Naive thymus-derived CD4-positive, alpha-beta T cell (primary cell): Measurements from ENCODE around the gene CLRN1. TPM values are rescaled to one million over a fixed set of nuclear protein-coding genes. Genes with fewer than 3 reads are reported as not detected.

Experiments
- ATAC-seq: fragments of 150-1000 bp; cut with Tn5 transposase; 2 replicates; pipeline ENCODE4 v1.10.0; 2021; ENCODE audit warnings: mild to moderate bottlenecking, moderate library complexity
- CTCF ChIA-PET: fragments of 350-600 bp; sonication (Branson Sonifier 250); formaldehyde crosslinking; loops from one replicate; lab custom pipeline; 2021; ENCODE audit warnings: antibody characterized with exemption; lab: Charles Lee
- POLR2A ChIA-PET: fragments of 350-600 bp; sonication (Branson Sonifier 250); formaldehyde crosslinking; loops from one replicate; lab custom pipeline; 2021; ENCODE audit warnings: antibody characterized with exemption, inconsistent platforms; lab: Charles Lee
- DNase-seq, 9 donors: peaks; one replicate each; pipeline versions ENCODE4 v3.0.0 to v3.0.0-alpha.2; 2020 to 2022; ENCODE audit warnings: mixed read lengths in 1 of 9
- H3K27ac ChIP-seq: one replicate; pipeline ENCODE4 v1.7.0; 2013; ENCODE audit warnings: mild to moderate bottlenecking, low read depth, low read length, moderate library complexity
- H3K27me3 ChIP-seq, 2 donors: one replicate each; pipeline ENCODE4 v1.7.0; 2013; ENCODE audit warnings: low read length in 2 of 2, mild to moderate bottlenecking in 2 of 2, moderate library complexity in 2 of 2; ENCODE audit not compliant: control insufficient read depth in 2 of 2, insufficient read depth in 2 of 2
- H3K36me3 ChIP-seq, 3 experiments: 1 replicate in 2 of 3; 2 replicates in 1 of 3; pipeline ENCODE4 v1.7.0; 2013; ENCODE audit warnings: low read length in 3 of 3, mild to moderate bottlenecking in 3 of 3, moderate library complexity in 1 of 3; ENCODE audit not compliant: insufficient read depth in 3 of 3, control insufficient read depth in 2 of 3
- H3K4me1 ChIP-seq, 2 donors: one replicate each; pipeline ENCODE4 v1.7.0; 2013; ENCODE audit warnings: low read length in 2 of 2, mild to moderate bottlenecking in 2 of 2, moderate library complexity in 1 of 2; ENCODE audit not compliant: control insufficient read depth in 2 of 2, insufficient read depth in 2 of 2
- H3K4me3 ChIP-seq: 2 replicates; pipeline ENCODE4 v1.7.0; 2013; ENCODE audit warnings: mild to moderate bottlenecking, low read length
- H3K9me3 ChIP-seq, 3 experiments: 1 replicate in 2 of 3; 2 replicates in 1 of 3; pipeline ENCODE4 v1.7.0; 2013; ENCODE audit warnings: low read length in 3 of 3; ENCODE audit not compliant: control insufficient read depth in 2 of 3
- H3K27ac Mint-ChIP-seq, 9 donors: one replicate each; pipeline ENCODE4 v1.8.0; 2020 to 2022; ENCODE audit warnings: mixed read lengths in 9 of 9, mild to moderate bottlenecking in 8 of 9, moderate library complexity in 5 of 9, inconsistent platforms in 2 of 9
- H3K27me3 Mint-ChIP-seq, 5 donors: one replicate each; pipeline ENCODE4 v1.8.0; 2021 to 2022; ENCODE audit warnings: mixed read lengths in 5 of 5, mild to moderate bottlenecking in 1 of 5
- H3K36me3 Mint-ChIP-seq, 5 donors: one replicate each; pipeline ENCODE4 v1.8.0; 2020 to 2022; ENCODE audit warnings: mixed read lengths in 5 of 5, mild to moderate bottlenecking in 3 of 5, inconsistent platforms in 1 of 5
- H3K4me1 Mint-ChIP-seq, 7 donors: one replicate each; pipeline ENCODE4 v1.8.0; 2020 to 2022; ENCODE audit warnings: mixed read lengths in 7 of 7, mild to moderate bottlenecking in 3 of 7, inconsistent platforms in 1 of 7
- H3K4me3 Mint-ChIP-seq, 10 donors: one replicate each; pipeline ENCODE4 v1.8.0; 2020 to 2022; ENCODE audit warnings: mild to moderate bottlenecking in 10 of 10, mixed read lengths in 10 of 10, moderate library complexity in 6 of 10, inconsistent platforms in 2 of 10
- H3K9me3 Mint-ChIP-seq, 11 donors: one replicate each; pipeline ENCODE4 v1.8.0; 2020 to 2022; ENCODE audit warnings: mixed read lengths in 11 of 11, mild to moderate bottlenecking in 4 of 11, inconsistent platforms in 1 of 11, moderate library complexity in 1 of 11
- intact Hi-C, 2 donors: fragments of 100-400 bp; cut with micrococcal nuclease; formaldehyde crosslinking; loops; one replicate each; pipeline ENCODE4 v1.15.1; 2023
- polyA plus RNA-seq, 2 donors: library from polyadenylated mRNA; unstranded; fragments of 300-500 nt; fragmentation: Illumina TruSeq; gene quantifications; one replicate each; pipeline ENCODE4 v1.2.3, GENCODE V29; 2021
- total RNA-seq, 6 experiments: library from RNA in 5 of 6; stranded (reverse) in 5 of 6; gene quantifications; 1 replicate in 5 of 6; 2 replicates in 1 of 6; pipeline ENCODE4 v1.2.3 and lab custom pipeline; 2021 to 2026

Gene CLRN1
- total and polyA plus RNA-seq, 7 experiments from 2014 or later: not detected

GRCh38 chr3:150951923-150952322 is 20.6 kb downstream of the CLRN1 start:
- no peak overlapping the region for H3K27ac Mint-ChIP-seq
- H3K36me3 Mint-ChIP-seq: no peaks in the 10 kb centered on the region
- peaks cover 0 to 8% (median 0%) of the 10 kb centered on the region in 11 donors for H3K9me3 Mint-ChIP-seq
- CTCF ChIA-PET: no interaction called here
- DNase-seq (no peak), ATAC-seq (no peak)
- Histone ChIP-seq H3K27me3 (no peaks in the 10 kb centered on the region), H3K4me1 (no peaks in the 10 kb centered on the region), H3K36me3 (no peaks in the 10 kb centered on the region), H3K4me3 (no peak overlapping the region), H3K27ac (no peak overlapping the region), H3K9me3 (no peaks in the 10 kb centered on the region)
- H3K4me3 Mint-ChIP-seq: no peak overlapping the region
- no peaks in the 10 kb centered on the region for H3K4me1 Mint-ChIP-seq
- POLR2A ChIA-PET: no interaction called here
- intact Hi-C loops: no loop called here
- H3K27me3 Mint-ChIP-seq: peaks cover 11 to 30% (median 18%) of the 10 kb centered on the region in 5 donors

DNA sequence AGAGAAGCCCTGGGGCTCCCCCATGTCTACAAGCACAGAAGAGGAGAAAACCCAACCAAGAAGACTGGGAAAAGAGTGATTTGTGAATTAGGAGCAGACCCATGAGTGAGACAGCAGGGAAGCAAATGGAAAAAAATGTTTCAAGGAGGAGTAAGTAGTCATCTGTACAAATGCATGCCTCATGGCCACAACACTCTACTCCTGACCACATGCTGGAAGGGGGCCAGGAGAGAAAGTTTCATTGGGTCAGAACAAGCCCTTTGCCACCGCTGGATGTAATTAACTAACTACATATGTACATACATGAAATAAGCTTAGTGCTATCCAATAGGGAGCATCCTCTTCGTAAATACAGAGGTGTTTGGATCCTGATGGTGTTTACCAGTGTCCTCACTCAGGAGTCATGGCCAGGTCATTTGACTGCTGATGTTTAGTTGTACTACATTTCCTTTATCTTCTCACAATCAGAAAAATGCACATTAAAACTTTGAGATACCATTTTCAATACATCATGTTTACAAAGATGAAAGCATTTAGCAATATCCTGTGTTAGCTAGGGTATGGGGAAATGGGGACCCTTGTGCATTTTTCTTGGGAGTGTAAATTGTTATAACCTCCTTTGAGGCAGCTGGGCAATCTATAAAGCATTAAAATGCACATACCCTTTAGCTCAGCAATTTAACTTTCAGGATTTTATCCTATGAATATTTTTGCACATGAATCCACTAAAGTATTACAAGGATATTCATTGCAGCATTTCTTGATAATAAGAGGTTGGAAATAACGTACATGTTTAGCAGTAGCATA is 27.1 kb downstream of the CLRN1 start:
- no peak overlapping the region for H3K4me3 ChIP-seq
- intact Hi-C loops: no loop called here
- peaks cover 0 to 4% (median 0%) of the 10 kb centered on the region in 5 donors for H3K36me3 Mint-ChIP-seq
- ATAC-seq (no peak), DNase-seq (no peak)
- H3K4me3 Mint-ChIP-seq: no peak overlapping the region
- POLR2A ChIA-PET: no interaction called here
- H3K36me3 ChIP-seq: no peaks in the 10 kb centered on the region
- CTCF ChIA-PET: no interaction called here
- H3K9me3 ChIP-seq: no peaks in the 10 kb centered on the region
- H3K27me3 ChIP-seq: no peaks in the 10 kb centered on the region
- no peaks in the 10 kb centered on the region for H3K4me1 Mint-ChIP-seq
- no peaks in the 10 kb centered on the region for H3K4me1 ChIP-seq
- no peak overlapping the region for H3K27ac ChIP-seq
- H3K27me3 Mint-ChIP-seq: peaks cover 22 to 47% (median 31%) of the 10 kb centered on the region in 5 donors
- H3K27ac Mint-ChIP-seq: no peak overlapping the region
- H3K9me3 Mint-ChIP-seq: peaks cover 0 to 9% (median 0%) of the 10 kb centered on the region in 11 donors

GRCh38 chr3:150942221-150942620 is 30.3 kb downstream of the CLRN1 start:
- ATAC-seq: no peak
- H3K4me3 ChIP-seq: no peak overlapping the region
- H3K4me1 ChIP-seq: no peaks in the 10 kb centered on the region
- H3K27me3 ChIP-seq: no peaks in the 10 kb centered on the region
- intact Hi-C loops: no loop called here
- H3K27ac ChIP-seq: no peak overlapping the region
- DNase-seq: no peak
- H3K36me3 Mint-ChIP-seq: peaks cover 0 to 4% (median 0%) of the 10 kb centered on the region in 5 donors
- H3K36me3 ChIP-seq: no peaks in the 10 kb centered on the region
- no peaks in the 10 kb centered on the region for H3K9me3 ChIP-seq
- no peak overlapping the region for H3K4me3 Mint-ChIP-seq
- ChIA-PET CTCF (no interaction called here), POLR2A (no interaction called here)
- H3K27ac Mint-ChIP-seq: no peak overlapping the region
- H3K27me3 Mint-ChIP-seq: peaks cover 19 to 45% (median 40%) of the 10 kb centered on the region in 5 donors
- no peaks in the 10 kb centered on the region for H3K4me1 Mint-ChIP-seq
- peaks cover 0 to 8% (median 0%) of the 10 kb centered on the region in 11 donors for H3K9me3 Mint-ChIP-seq

GRCh38 chr3:150936693-150937092 is 35.8 kb downstream of the CLRN1 start:
- no peak for ATAC-seq
- H3K27me3 ChIP-seq: no peaks in the 10 kb centered on the region
- H3K27me3 Mint-ChIP-seq: peaks cover 25 to 42% (median 36%) of the 10 kb centered on the region in 5 donors
- DNase-seq: no peak
- ChIA-PET CTCF (interaction anchor here (0.6 kb wide), 1 partner anchor 233 kb away, joined by 4 read pairs; no protein-coding TSS in a partner anchor), POLR2A (no interaction called here)
- intact Hi-C loops: no loop called here
- no peak overlapping the region for H3K27ac Mint-ChIP-seq
- no peak overlapping the region for H3K27ac ChIP-seq
- no peak overlapping the region for H3K4me3 Mint-ChIP-seq
- H3K4me1 ChIP-seq: no peaks in the 10 kb centered on the region
- no peaks in the 10 kb centered on the region for H3K36me3 ChIP-seq
- H3K4me3 ChIP-seq: no peak overlapping the region
- H3K4me1 Mint-ChIP-seq: peaks cover 0 to 2% (median 0%) of the 10 kb centered on the region in 7 donors
- no peaks in the 10 kb centered on the region for H3K36me3 Mint-ChIP-seq
- peaks cover 0 to 4% (median 0%) of the 10 kb centered on the region in 11 donors for H3K9me3 Mint-ChIP-seq
- no peaks in the 10 kb centered on the region for H3K9me3 ChIP-seq

- no peaks in the 10 kb centered on the region for H3K36me3 Mint-ChIP-seq
- CTCF ChIA-PET: no interaction called here
- no peak overlapping the region for H3K4me3 Mint-ChIP-seq
- intact Hi-C loops: no loop called here
- Histone ChIP-seq H3K4me3 (no peak overlapping the region), H3K4me1 (no peaks in the 10 kb centered on the region), H3K36me3 (no peaks in the 10 kb centered on the region), H3K27ac (no peak overlapping the region), H3K9me3 (no peaks in the 10 kb centered on the region), H3K27me3 (no peaks in the 10 kb centered on the region)
- H3K4me1 Mint-ChIP-seq: peaks cover 0 to 2% (median 0%) of the 10 kb centered on the region in 7 donors
- peaks cover 30 to 47% (median 35%) of the 10 kb centered on the region in 5 donors for H3K27me3 Mint-ChIP-seq
- POLR2A ChIA-PET: no interaction called here
- DNase-seq: no peak
- no peak for ATAC-seq
- no peak overlapping the region for H3K27ac Mint-ChIP-seq
- H3K9me3 Mint-ChIP-seq: peaks cover 0 to 4% (median 0%) of the 10 kb centered on the region in 11 donors
Measured at GRCh38 chr3:150933473-150933995, 39.0 kb downstream of the CLRN1 start.

DNA sequence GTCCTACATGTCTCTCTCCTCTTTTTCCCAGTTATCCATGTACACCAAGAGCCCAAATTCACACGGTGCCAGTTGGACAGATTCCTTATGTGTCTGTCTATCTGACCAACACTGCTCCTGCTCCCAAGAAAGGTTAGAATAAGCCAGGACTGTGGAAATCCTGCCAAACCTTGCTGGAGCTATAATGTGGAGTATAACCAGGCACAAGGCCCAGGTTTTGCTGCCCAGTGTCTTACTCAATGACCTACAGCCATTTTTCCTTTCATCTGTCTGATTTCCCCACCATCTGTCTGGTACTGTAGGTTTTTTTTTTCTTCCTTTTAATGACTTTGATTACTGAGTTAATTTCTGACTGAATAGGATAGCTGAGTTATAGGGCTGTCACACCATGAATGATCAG is 40.8 kb downstream of the CLRN1 start:
- CTCF ChIA-PET: interaction anchor here (0.7 kb wide), 1 partner anchor 781 kb away, joined by 3 read pairs; no protein-coding TSS in a partner anchor
- H3K27me3 ChIP-seq: no peaks in the 10 kb centered on the region
- H3K9me3 ChIP-seq: no peaks in the 10 kb centered on the region
- H3K4me1 Mint-ChIP-seq: peaks cover 0 to 2% (median 0%) of the 10 kb centered on the region in 7 donors
- H3K4me3 Mint-ChIP-seq: no peak overlapping the region
- peaks cover 20 to 40% (median 31%) of the 10 kb centered on the region in 5 donors for H3K27me3 Mint-ChIP-seq
- H3K27ac Mint-ChIP-seq: no peak overlapping the region
- intact Hi-C loops: no loop called here
- H3K4me3 ChIP-seq: no peak overlapping the region
- no peaks in the 10 kb centered on the region for H3K4me1 ChIP-seq
- no peak overlapping the region for H3K27ac ChIP-seq
- ATAC-seq (no peak), DNase-seq (no peak)
- H3K36me3 Mint-ChIP-seq: no peaks in the 10 kb centered on the region
- H3K9me3 Mint-ChIP-seq: peaks cover 0 to 4% (median 0%) of the 10 kb centered on the region in 11 donors
- H3K36me3 ChIP-seq: no peaks in the 10 kb centered on the region
- POLR2A ChIA-PET: no interaction called here
